Neural crest cell (in vitro differentiated cells): ENCODE data around the gene GBP1. TPM values are rescaled to one million over a fixed set of nuclear protein-coding genes. Genes with fewer than 3 reads are reported as not detected.

Experiments
- DNase-seq: peaks from one replicate; pipeline ENCODE4 v3.0.0; 2021; ENCODE audit warnings: low read depth, mixed read lengths, low spot score
- H3K27ac Mint-ChIP-seq: one replicate; pipeline ENCODE4 v1.8.0; 2021; ENCODE audit warnings: mild to moderate bottlenecking, mixed read lengths; ENCODE audit not compliant: unreplicated experiment
- H3K27me3 Mint-ChIP-seq: 2 replicates; pipeline ENCODE4 v1.8.0; 2021; ENCODE audit warnings: low read depth, mild to moderate bottlenecking, mixed read lengths
- H3K36me3 Mint-ChIP-seq: 2 replicates; pipeline ENCODE4 v1.8.0; 2021; ENCODE audit warnings: low read depth, mild to moderate bottlenecking, mixed read lengths
- H3K4me1 Mint-ChIP-seq: 2 replicates; pipeline ENCODE4 v1.8.0; 2021; ENCODE audit warnings: mixed read lengths
- H3K4me3 Mint-ChIP-seq: one replicate; pipeline ENCODE4 v1.8.0; 2021; ENCODE audit warnings: mild to moderate bottlenecking, mixed read lengths
- H3K9me3 Mint-ChIP-seq: 2 replicates; pipeline ENCODE4 v1.8.0; 2021; ENCODE audit warnings: mixed read lengths
- CTCF ChIP-seq: fragments of 200-600 bp; sonication (generic); conservative IDR thresholded peaks from 2 replicates; pipeline ENCODE4 v1.5.0; 2021; ENCODE audit warnings: antibody characterized with exemption, mild to moderate bottlenecking
- total RNA-seq: library from RNA; stranded (reverse); gene quantifications from 2 replicates; pipeline ENCODE4 v1.2.1, GENCODE V29; 2021

Gene GBP1
- total RNA-seq, 1 donor from 2014 or later = not detected

- no peak for TF ChIP-seq CTCF
- peaks cover 16% of the 10 kb centered on the region for H3K4me1 Mint-ChIP-seq
- H3K27ac Mint-ChIP-seq = no peak overlapping the region
Observed at GRCh38 chr1:89068291-89068690, 3.3 kb upstream of the GBP1 start.

GRCh38 chr1:89064632-89065031, 376 bp downstream of the GBP1 start:
- TF ChIP-seq CTCF = no peak
- no peak overlapping the region for H3K27ac Mint-ChIP-seq
- H3K9me3 Mint-ChIP-seq = no peaks in the 10 kb centered on the region
- DNase-seq = no peak
- H3K27me3 Mint-ChIP-seq = no peaks in the 10 kb centered on the region
- H3K4me3 Mint-ChIP-seq = no peak overlapping the region
- peaks cover 16% of the 10 kb centered on the region for H3K4me1 Mint-ChIP-seq
- no peaks in the 10 kb centered on the region for H3K36me3 Mint-ChIP-seq

More at GRCh38 chr1:89068291-89068690, 3.3 kb upstream of the GBP1 start:
- Mint-ChIP-seq H3K9me3 (peaks cover 4% of the 10 kb centered on the region), H3K4me3 (no peak overlapping the region), H3K36me3 (no peaks in the 10 kb centered on the region), H3K27me3 (no peaks in the 10 kb centered on the region)
- no peak for DNase-seq

- TF ChIP-seq CTCF = no peak
- H3K9me3 Mint-ChIP-seq = no peaks in the 10 kb centered on the region
- peaks cover 16% of the 10 kb centered on the region for H3K4me1 Mint-ChIP-seq
- H3K36me3 Mint-ChIP-seq = no peaks in the 10 kb centered on the region
- DNase-seq = no peak
- no peak overlapping the region for H3K27ac Mint-ChIP-seq
- H3K27me3 Mint-ChIP-seq = no peaks in the 10 kb centered on the region
- no peak overlapping the region for H3K4me3 Mint-ChIP-seq
Observed at GRCh38 chr1:89063094-89063493, 1.9 kb downstream of the GBP1 start.

- Mint-ChIP-seq H3K27ac (no peak overlapping the region), H3K9me3 (no peaks in the 10 kb centered on the region), H3K27me3 (no peaks in the 10 kb centered on the region), H3K36me3 (no peaks in the 10 kb centered on the region), H3K4me1 (peaks cover 15% of the 10 kb centered on the region), H3K4me3 (no peak overlapping the region)
- no peak for DNase-seq
- TF ChIP-seq CTCF = no peak
Observed at GRCh38 chr1:89060091-89060490, 4.9 kb downstream of the GBP1 start.

GRCh38 chr1:89051955-89052312, 13.1 kb downstream of the GBP1 start:
- H3K4me3 Mint-ChIP-seq = no peak overlapping the region
- H3K4me1 Mint-ChIP-seq = no peaks in the 10 kb centered on the region
- DNase-seq = no peak
- no peak for TF ChIP-seq CTCF
- no peaks in the 10 kb centered on the region for H3K9me3 Mint-ChIP-seq
- H3K36me3 Mint-ChIP-seq = no peaks in the 10 kb centered on the region
- no peaks in the 10 kb centered on the region for H3K27me3 Mint-ChIP-seq
- H3K27ac Mint-ChIP-seq = no peak overlapping the region
